Stimulated activated CD8-positive, alpha-beta memory T cell treated with anti-CD3 and anti-CD28 coated beads, Interleukin-2, amount 100 ng/mL, for 48 hours (primary cell): ENCODE results near the gene LCMT1.
A peak's percentile ranks its signal among the peaks of the same experiment; 100 is the strongest.
"Not testable (repeated sequence)": the region's sequence is repeated elsewhere in the genome, so short reads cannot be mapped to it uniquely, and the experiment has no call there.

ENCODE experiments used
- DNase-seq, 2 donors: peaks; one replicate each; pipeline ENCODE4 v3.0.0-alpha.2; 2020; ENCODE audit warnings: low read depth in 2 of 2

LCMT1 gene

DNA sequence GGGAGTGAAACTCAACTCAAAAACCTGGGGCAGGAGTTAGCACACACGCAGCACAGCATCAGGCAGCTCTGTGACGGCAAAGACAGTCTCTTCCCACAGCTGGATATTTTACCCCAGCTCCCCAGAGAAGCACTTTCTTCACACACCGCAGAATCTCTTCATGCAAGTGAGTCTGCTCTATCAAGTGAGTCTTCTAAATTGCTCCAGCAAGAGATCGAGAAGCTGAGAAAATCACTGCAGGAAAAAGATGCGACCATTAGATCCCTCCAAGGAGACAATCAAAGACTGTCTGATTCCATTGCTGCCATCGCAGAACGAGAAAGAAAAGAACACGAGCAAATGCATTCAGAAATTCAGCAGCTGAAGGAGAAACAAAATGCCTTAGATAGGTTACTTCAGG, 16.9 kb upstream of the LCMT1 start:
- DNase-seq = no peak

DNA sequence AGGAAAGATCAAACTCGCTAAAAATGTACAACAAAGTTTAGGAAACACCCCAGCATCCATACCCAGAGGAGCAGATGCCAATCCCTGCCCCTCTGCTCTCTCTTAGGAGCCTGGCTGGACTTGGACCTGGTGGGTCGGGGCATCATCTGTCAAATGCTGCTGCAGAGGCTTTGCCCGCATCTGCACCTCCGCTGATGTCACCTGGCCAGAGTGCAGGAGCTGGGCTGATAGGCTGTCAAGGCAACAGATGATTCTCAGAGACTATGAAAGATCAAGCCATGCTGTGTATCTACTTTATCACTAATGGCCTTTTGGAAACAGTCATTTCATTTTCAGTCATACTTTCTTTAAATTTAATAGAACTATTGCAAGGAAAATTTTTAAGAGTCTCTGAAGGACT, 15.9 kb upstream of the LCMT1 start:
- DNase-seq = no peak

DNA sequence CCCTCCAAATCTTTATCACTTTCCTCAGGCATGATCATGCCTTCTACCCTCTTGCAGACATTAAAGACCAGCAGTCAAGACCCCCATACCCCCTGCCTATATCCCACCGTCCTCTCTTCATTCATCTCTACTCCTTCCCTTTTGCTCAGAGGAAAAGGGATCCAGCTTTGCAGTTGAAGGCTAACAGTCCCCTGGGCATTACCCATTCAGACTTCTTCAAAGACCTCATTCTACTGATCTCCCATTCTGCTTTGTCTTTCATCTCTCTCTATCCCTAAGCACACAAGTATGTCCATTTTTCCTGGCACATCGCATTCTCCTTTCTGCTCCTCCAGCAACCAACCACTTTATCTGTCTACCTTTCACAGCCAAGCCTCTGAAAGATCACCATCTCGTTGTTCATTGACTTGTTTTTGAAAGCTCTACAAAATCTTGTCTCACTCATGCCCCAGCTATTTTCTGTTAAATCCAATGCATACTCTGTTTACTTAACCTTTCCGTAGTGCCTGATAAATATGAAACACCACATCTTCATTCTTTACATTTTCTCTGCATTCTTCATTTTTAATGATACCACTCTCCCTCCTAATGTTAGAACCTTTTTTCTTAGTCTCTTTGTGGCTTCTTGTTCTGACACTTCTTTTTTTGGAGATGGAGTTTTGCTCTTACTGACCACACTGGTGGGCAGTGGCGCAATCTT, 14.1 kb upstream of the LCMT1 start:
- DNase-seq = no peak

DNA sequence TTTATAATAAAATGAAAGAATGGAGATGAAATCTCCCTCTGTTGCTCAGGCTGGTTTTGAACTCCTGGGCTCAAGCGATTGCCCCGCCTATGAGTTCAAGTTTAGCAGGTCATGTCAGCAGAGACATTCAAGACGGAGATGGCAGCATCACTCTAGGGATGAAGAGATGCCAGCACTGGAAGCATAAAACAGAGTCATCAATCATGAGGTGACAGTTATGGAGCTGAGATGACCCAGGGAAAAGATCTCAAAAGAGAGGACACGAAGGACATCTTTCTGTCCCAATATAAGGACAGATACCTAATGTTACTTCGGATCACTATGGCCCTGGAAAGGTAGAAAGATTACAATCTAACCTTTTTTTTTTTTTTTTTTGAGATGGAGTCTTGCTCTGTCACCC, 11.0 kb upstream of the LCMT1 start:
- DNase-seq = no peak

DNA sequence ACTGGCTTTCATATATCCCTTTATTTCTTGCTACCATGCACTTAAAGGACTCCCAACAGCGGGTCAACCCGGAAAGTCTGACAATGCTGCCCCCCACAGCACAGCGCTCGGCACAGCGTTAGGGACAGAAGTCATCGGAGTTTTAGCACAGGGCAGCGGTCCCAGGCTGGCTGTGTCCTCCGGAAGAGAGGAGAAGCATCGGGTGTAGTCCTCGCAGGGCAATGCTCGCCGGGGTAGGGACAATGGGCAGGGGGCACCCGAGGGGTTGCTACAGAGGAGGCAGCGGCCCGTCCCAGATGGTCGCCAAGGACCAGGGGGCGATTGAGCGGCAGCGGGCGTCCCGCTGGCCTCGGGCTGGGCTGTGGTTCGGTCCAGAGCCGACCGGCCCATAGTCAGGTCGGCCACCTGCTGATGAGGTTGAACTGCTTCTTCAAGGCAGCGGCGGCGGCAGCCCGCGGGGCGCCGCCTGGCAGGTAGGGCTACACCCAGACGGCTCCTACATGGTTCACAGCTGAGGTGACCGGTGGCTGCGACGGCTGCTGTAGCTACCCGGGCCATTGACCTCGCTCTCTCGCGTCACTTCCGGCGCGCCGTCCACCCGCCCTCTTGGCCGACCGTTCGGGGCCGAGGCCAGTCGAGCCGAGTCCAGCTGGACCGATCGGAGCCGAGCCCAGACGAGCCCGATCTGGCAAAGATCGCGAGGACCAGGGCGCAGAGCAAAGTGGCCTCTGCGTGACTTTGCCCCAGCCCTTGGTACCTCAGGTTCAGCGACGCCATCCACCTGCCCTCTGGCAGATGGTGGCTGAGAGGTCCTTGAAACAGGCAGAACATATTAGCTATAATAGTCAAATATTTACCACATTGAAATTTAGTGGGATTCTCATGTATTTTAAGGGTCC, 4.7 kb upstream of the LCMT1 start:
- peak; percentile 78 to 84 for DNase-seq

DNA sequence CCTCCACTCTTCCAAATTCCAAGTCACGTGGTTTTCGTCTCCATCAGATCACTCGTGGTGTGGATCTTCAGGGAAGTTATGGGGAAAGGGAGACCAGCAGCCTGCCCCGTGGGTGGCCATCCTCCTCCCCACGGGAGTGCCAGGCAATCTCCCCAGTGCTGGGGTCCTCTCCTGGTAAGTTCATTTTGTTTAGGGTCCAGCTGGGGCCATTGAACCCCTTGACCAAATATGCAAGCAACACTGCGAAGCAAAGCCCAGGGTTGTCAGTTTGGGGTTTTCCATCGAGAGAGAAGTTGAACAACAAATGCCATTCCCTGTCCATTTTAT, 4.1 kb upstream of the LCMT1 start:
- DNase-seq = no peak

DNA sequence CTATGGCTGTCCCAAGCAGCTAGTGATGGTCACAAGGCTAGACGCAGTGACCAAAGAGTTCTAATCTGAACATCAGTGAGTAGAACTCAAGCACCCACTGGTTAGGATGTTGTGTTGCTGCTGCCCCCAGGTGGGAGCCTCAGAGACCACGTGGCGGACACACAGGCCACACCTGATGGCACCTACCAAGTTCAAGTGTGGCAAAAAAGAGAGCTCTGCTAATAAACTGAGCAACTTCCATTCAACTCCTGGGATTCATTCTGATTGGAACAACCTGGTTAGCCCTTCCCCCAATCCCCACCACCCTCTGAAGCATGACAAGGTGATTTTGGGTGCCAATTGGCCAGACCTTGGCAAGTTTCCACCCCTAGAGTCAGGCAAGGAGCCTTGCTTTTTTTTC, 3.5 kb upstream of the LCMT1 start:
- no peak for DNase-seq

DNA sequence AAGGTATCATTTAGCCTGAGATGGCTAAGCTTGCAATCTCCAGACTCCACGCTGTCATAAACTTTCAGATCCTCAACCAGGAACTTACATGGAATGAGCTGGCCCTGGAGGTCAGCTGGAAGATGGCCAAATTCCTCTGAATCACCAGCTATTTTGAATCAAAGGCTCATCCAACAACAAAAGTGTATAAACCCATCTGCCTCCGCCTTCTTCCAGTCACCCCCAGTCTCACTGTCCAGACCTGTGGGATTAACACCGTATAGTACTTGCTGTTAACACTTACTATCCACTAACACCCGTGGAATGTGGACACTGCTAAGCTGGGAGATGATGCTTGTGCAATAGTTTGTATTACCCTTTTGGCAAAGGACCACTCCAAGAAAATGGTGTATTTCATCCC, 1.9 kb upstream of the LCMT1 start:
- no peak for DNase-seq

DNA sequence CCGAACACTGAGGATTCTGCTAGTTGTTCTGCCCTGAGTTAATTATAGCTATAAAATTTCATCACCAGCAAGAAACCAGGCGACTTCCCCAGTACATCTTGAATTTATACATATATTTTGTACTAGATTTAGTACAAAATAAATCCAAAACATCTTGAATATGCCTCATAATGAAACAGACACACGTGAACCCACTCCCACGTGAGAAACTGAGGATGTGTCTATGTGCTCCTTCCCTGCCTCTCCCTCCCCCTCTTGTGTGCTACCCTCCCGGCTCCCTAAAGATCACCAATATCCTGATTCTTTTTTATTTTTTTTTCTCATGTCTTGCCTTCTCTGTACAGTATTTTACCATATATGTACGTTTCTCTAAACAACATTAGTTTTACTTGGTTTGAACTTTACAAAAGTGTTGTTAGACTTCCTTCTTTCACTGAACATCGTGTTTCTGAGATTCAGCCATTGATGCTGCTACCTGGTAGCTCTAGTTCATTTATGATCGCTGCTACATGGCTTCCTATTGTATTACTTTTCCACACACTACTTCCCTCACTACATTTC, 1.1 kb upstream of the LCMT1 start:
- DNase-seq = no peak

DNA sequence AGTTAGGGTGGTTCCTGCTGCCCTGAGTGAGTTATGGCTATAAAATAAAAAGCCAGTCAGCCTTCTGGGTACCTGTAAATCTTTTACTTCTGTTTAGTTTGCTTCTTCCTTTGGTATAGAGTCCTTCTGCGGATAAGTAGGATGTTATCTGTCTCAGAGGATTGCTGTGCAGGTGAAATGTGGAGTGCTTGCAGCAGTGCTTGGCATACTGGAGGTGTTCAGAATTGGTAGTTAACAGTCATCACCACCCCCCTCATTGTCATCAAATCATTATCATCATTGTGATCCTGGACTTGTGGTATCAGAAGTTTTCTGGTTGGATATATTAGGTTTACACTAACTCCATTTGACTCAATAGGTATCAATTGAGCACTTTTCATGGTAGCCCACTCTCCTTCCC, 2.6 kb downstream of the LCMT1 start:
- DNase-seq = no peak

DNA sequence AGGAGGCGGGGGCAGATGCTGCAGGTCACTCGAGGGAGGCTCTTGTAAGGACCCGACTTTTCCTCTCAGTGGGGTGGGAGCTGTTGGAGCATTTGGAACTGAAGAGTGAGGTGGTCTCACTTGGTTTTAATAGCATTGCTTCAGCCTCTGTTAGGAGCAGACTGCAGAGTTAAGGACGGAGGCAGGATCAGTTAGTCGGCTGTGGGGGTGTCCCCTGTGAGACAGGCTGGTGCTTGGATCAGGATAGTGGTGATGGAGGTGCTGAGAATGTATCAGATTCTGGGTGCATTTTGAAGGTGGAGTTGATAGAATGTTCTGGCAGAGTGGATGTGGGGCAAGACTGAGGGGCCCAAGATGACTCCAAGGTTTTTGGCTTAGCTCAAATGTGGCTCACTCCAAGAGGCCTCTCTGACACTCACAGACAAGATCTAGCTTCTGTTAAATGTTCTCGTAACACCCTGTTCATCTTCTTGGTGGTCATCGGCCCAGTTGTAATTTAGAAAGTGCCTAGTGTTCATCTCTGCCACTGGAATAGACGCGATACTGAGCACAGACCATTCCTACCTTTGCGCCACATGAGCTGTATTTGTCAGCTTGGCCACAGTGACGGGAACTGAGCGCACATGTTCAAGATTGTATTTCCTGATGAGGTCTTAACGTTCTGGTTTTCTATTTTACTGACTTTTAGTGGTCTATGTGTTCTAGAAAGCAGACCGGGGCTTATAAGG, 7.5 kb downstream of the LCMT1 start:
- no peak for DNase-seq

DNA sequence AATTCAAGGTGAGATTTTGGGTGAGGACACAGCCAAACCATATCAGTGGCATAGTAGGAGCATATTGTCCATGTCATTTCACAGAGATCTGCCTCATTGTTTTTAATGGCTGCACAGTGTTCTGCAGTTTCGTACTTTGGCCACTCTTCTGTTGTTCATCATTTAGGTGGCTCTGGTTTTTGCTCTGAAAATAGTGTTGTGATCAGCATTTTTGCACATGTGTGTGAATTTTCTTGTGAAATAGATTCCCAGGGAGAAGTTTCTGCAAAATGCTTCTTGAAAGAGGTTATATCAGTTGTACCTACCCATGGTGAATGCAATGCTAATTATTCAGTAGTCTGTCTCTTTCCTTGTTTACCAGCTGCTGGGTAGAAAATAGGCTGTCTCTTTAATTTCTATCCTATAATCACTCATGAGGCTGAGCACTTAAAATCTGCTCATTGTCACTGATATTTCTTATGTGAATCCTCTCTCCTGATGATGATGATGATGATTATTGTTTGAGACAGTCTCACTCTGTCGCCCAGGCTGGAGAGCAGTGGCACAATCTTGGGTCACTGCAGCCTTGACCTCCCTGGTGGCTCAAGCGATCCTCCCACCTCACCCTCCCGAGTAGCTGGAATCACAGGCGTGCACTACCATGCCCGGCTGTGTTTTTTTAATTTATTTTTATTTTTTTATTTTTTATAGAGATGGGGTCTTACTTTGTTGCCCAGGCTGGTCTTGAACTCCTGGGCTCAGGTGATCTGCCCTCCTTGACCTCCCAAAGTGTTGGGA, 10.5 kb downstream of the LCMT1 start:
- no peak for DNase-seq

DNA sequence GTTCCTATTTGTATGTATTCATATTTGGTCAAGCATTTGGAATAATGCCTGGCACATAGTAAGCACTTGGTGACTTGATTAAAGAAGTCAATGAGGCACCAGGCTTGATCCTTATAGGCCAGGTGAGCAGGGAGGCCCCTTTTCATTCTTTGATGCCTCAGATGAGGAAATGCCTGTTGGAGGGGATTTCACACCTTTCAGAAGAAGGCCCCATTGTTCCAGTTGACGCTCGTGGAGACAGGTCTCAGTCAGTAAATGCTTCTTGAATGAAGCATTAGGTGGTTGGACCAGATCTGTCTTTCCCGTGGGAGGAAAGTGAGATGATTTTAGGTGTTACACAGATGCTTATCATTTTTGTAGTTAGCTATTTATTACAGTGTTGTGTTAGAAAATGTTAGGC, 13.0 kb downstream of the LCMT1 start:
- DNase-seq = no peak

DNA sequence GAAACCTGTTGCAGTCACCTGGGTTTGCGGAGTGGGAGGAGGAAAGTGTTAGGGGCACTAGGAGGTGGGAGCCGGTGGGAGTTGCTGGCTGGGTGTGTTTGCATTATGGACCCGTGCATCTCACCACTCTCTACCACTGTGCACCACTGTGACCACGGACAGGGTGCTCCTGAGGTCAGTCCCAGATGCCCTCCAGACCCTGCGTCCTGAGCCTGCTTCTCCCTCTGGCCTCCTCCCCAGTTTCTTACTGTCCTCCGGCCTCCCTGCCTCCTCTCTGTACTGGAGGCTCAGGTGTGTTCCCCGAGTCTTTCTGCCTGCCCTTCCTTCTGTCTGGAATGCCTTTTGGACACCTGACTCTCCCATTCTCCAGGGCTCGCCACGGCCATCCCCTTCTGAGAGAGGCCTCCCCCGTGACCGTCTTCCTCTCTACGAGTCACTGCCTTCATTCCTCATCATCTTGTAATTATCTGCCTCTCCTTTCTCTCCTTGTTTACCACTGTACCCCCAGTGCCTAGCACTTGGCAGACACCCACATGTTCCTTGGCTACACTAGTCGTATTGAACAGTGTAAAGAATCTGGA, 14.6 kb downstream of the LCMT1 start:
- not testable (repeated sequence) for DNase-seq

DNA sequence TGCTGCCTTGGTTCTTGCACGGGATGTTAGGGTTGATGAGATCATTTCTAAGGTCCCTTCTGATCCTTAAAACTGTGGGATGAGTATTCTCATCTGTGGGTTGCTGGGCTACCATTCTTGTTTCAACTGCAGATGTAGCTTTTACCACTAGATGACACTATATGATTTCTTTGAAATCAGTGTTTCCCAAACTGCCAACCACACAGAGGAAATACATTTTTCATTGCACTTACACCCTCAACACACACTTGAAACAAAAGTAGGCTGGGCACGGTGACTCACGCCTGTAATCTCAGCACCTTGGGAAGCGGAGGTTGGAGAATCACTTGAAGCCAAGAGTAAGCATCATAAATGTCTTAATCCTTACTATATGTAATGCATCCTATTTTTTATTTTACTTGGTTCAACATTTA, 15.3 kb downstream of the LCMT1 start:
- DNase-seq = no peak

DNA sequence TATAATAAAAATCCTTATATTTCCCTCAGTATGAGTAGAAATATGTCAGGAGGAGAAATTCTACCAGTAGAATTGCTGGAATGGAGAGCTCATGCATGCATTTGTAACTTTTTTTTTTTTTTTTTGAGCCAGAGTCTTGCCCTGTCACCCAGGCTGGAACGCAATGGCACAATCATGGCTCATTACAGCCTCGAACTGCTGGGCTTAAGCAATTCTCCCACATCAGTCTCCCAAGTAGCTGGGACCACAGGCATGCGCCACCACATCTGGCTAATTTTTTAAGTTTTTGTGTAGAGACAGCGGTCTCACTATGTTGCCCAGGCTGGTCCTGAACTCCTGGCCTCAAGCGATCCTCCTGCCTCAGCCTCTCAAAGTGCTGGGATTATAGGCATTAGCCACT, 21.2 kb downstream of the LCMT1 start:
- not testable (repeated sequence) for DNase-seq

DNA sequence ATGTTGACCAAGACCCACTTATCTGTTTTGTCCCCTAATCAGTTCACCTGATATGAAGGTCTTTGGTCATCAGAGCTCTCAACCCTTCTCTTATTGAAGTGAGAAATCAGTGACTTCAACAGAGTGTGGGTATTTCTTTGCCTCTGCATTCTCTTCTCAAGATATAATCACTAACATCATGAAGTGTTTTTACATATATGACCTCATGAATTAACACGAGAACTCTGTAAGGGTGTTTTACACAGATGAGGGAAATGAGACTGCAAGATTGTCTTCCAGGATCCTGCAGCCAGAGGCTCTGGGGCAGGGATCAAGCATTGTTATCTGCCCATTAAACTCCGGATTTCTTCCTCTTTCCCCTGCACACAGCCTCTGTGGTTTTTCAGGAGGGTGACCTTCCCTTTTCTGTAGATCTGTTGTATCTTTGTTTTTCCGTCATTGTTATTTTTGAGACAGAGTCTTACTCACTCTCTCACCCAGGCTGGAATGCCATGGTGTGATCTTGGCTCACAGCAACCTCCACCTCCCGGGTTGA, 22.7 kb downstream of the LCMT1 start:
- DNase-seq = no peak

DNA sequence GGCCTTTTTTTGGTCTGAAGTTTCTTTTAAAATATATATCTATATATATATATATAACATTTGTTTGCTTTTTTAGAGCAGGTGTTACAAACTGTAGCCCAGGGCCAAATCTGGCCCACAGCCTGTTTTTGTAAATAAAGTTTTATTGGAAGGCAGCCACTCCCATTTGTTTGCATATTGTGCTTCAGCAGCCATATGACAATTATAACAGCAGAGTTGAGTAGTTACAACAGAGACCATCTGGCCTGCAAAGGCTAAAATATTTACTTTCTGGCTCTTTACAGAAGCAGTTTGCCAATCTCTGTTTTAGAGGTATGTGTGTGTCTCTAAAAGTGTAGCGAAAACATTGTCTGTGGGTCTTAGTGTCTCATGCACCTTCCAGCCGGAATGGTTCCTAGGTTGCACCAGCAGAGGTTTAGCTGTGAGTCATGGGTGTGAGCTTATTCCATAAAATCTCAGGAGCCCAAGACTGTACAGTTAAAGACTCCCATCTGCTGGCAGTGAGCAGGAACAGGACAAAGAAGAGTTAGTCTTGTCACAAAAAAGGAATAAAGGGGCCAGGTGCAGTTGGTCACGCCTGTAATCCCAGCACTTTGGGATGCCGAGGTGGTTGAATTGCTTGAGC, 23.8 kb downstream of the LCMT1 start:
- no peak for DNase-seq

DNA sequence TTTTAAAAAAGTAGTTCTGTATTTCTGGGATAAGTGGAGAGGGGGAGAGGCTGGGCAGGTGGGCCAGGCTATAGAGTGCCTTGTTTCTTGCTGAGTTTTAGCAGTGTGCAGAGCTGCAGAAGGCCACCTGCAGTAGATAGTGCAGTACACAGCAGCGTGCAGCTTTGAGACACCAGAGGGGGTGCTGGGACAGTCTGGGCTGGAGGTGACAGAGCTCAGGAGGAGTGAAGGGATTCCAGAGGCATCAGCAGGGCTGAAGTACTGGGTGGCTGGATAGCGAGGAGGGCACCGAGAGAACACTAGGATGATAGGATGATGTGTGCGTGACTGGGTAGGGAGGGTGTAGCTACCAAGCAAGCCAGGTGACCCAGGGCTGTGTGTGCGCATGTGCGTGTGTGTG, 26.6 kb downstream of the LCMT1 start:
- no peak for DNase-seq

DNA sequence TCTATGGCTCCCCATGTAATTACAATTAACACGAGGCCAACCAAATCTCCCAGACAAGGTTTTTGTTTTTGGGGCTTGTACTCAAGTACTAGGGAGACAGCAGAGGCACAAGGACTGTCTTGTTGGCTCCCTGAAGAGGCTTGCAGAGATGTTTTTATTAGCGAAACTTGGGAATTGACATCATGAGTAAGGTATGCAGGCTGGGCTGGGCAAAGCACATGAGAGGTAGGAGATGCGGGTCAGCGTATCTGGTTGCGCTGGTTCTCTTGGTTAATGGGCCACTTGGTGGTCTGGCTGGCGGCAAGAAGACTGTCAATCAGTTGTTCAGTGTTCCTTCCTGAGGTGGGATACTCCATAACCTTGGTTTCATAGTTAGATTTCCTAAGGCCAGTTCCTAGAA, 28.9 kb downstream of the LCMT1 start:
- no peak for DNase-seq

DNA sequence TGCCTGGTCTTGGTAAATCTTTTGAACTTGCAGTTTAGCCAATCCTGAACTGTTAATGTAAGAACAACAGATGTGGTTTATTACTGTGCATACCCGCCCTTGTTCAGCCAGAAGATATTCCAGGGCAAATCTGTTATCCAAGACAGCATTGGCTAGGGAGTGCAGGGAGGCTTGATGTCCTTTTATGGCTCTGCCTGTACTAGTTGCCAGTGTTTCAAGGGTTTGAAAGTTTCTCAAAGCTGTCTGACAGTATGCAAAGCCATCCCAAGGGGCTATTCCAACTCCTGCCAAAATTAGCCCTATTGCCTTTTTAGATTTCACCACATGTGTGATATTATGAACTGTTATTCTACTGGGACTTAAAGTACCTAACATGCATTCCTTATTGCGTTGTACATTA, 30.1 kb downstream of the LCMT1 start:
- no peak for DNase-seq
